22Rv1 (cell line): Measurements from ENCODE around the gene DDN.

Source experiments
- H3K27ac ChIP-seq: fragments of 450-650 bp; 2 replicates; pipeline ENCODE4 v1.5.1; 2017
- ZFX ChIP-seq: fragments of 450-650 bp; IDR thresholded peaks from 2 replicates; pipeline ENCODE4 v1.6.1; 2017; ENCODE audit warnings: antibody characterized with exemption, borderline replicate concordance
- TF ChIP-seq, protein P1 (sequence below): fragments of 450-650 bp; IDR thresholded peaks from 2 replicates; pipeline ENCODE4 v1.5.1; 2017; ENCODE audit warnings: mild to moderate bottlenecking

The DDN gene

DNA sequence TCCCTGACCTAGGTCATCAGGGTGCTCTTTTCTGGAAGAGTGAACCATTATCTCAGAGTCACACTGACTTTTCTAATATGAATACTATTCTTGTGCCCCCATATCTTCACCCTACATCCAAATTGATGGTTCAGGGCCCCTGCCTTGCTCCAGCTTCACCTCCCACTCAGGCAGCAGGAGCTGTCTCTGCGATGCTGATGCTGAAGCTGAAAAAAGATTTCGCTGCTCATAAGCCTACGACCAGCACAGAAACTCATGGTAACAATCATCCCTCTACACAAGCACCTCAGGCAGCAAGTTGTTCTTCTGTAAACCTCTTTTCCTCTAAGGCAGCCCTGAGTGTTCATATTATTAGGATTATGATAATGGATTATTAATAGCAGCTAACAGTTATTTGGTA lies 45.1 kb downstream of the DDN start:
- no peak for TF ChIP-seq ZFX
- TF ChIP-seq, protein P1, sequence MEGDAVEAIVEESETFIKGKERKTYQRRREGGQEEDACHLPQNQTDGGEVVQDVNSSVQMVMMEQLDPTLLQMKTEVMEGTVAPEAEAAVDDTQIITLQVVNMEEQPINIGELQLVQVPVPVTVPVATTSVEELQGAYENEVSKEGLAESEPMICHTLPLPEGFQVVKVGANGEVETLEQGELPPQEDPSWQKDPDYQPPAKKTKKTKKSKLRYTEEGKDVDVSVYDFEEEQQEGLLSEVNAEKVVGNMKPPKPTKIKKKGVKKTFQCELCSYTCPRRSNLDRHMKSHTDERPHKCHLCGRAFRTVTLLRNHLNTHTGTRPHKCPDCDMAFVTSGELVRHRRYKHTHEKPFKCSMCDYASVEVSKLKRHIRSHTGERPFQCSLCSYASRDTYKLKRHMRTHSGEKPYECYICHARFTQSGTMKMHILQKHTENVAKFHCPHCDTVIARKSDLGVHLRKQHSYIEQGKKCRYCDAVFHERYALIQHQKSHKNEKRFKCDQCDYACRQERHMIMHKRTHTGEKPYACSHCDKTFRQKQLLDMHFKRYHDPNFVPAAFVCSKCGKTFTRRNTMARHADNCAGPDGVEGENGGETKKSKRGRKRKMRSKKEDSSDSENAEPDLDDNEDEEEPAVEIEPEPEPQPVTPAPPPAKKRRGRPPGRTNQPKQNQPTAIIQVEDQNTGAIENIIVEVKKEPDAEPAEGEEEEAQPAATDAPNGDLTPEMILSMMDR: no peak

DNA sequence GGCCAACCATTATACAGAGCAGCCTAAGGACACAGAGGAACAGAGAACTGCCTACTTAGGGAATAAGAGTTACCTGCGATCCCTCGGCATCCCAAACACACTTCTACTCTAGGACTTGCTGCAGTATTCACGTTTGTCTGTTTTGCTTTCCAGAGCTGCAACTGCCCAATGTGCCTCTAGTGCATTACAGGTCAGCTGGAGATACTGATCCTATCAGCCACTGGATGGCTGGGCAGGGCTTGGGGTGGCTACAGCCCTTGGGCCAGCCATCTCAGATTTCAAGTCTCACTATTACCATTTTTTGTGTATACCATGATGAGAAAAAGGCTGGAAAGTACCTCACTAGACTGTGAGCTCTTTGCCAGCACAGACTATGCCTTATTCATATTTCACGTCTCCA lies 46.5 kb downstream of the DDN start:
- H3K27ac ChIP-seq: no peak overlapping the region
- TF ChIP-seq, protein P1: no peak
- TF ChIP-seq ZFX: no peak

More for the DNA sequence above, 45.1 kb downstream of the DDN start:
- H3K27ac ChIP-seq: no peak overlapping the region

DNA sequence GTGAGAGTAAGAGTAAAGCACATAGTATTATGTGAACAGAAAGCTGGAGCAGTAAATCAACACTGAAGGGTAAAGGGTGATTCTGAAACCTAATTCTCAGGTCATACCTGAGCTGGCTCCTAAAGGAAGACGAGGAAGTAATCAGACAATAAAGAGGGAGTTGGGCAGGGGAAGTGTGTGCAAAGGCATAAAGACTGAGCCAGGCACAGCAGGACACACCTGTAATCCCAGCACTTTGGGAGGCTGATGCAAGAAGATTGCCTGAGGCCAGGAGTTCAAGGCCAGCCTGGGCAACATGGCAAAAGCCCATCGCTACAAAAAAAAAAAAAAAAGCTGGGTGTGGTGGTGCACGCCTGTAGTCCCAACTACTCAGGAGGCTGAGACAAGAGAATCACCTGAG lies 51.4 kb downstream of the DDN start:
- peak overlapping the region; percentile 40 for H3K27ac ChIP-seq
- TF ChIP-seq, protein P1: no peak
- TF ChIP-seq ZFX: no peak

DNA sequence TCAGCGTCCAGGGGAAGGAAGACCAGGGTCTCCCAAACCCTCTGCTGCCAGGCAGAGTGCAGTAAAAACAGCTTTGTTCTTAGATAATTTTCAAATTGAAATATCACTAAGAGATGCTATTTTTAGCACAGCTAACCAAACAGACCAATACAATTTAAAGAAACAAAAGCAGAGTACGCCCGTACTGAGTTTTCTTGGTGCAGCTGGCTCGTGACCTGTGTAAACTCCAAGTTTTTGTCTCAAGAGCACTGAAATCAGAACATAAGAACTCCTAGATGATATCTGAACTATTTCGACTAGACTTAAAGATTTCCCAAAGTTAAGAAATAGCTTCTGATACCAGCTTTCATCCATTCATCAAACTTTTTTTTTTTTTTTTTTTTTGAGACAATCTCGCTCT lies 52.2 kb downstream of the DDN start:
- peak overlapping the region; percentile 40 for H3K27ac ChIP-seq
- no peak for TF ChIP-seq ZFX
- TF ChIP-seq, protein P1: no peak

DNA sequence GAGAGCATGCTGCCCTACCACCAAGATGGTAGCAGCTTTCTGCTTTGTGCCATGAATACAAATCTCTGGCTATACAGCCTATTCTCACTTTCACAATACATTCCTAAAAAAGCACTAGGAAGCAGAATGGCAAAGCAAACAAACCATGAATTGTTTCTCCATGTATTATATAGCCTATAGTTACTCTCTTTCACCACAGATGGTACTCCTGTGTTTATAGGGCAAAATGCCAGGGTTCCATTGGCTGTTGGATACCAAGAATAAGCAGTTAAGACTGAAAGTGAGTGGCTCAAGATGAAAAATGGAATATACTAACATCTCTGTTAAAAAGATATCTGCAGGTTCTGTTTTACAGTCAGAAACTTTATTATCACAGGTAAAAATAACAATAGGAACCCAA lies 53.0 kb downstream of the DDN start:
- no peak for TF ChIP-seq ZFX
- TF ChIP-seq, protein P1: no peak
- H3K27ac ChIP-seq: no peak overlapping the region
